Osteoblast (primary cell): Measurements from ENCODE around the gene KLHL17. TPM values are rescaled to one million over a fixed set of nuclear protein-coding genes. Genes with fewer than 3 reads are reported as not detected.

Experiments
- DNase-seq: peaks from one replicate; pipeline ENCODE4 v3.0.0; 2011; ENCODE audit warnings: low spot score, mixed read lengths; ENCODE audit not compliant: insufficient read length; ENCODE audit errors: missing footprints
- H2AFZ ChIP-seq: 2 replicates; pipeline ENCODE4 v1.6.0; 2011; ENCODE audit warnings: mild to moderate bottlenecking, low read length
- H3K27ac ChIP-seq: 2 replicates; pipeline ENCODE4 v1.5.1; 2011; ENCODE audit warnings: mild to moderate bottlenecking, low read depth, low read length, moderate library complexity
- H3K27me3 ChIP-seq: 2 replicates; pipeline ENCODE4 v1.6.0; 2012; ENCODE audit warnings: mild to moderate bottlenecking, control low read depth, inconsistent platforms, low read length, moderate library complexity; ENCODE audit not compliant: insufficient read depth
- H3K36me3 ChIP-seq: 2 replicates; pipeline ENCODE4 v1.5.1; 2011; ENCODE audit warnings: mild to moderate bottlenecking, low read length, control low read depth, moderate library complexity; ENCODE audit not compliant: insufficient read depth
- H3K4me1 ChIP-seq: 2 replicates; pipeline ENCODE4 v1.5.1; 2011; ENCODE audit warnings: mild to moderate bottlenecking, low read length, control low read depth, moderate library complexity; ENCODE audit not compliant: insufficient read depth
- H3K4me2 ChIP-seq: 2 replicates; pipeline ENCODE4 v1.6.0; 2011; ENCODE audit warnings: mild to moderate bottlenecking, low read length; ENCODE audit not compliant: insufficient read depth
- H3K4me3 ChIP-seq: fragments of 200-600 bp; sonication (generic); 3 replicates; pipeline ENCODE4 v1.5.1; 2012; ENCODE audit warnings: mild to moderate bottlenecking, low read length, inconsistent platforms; ENCODE audit not compliant: insufficient read depth
- H3K79me2 ChIP-seq: 2 replicates; pipeline ENCODE4 v1.6.0; 2012; ENCODE audit warnings: mild to moderate bottlenecking, low read length, control low read depth, inconsistent platforms; ENCODE audit not compliant: insufficient read depth
- H3K9me3 ChIP-seq: 2 replicates; pipeline ENCODE4 v1.5.1; 2011; ENCODE audit warnings: low read depth, low read length, control low read depth
- H4K20me1 ChIP-seq: 2 replicates; pipeline ENCODE4 v1.6.0; 2012; ENCODE audit warnings: mild to moderate bottlenecking, low read length, control low read depth; ENCODE audit not compliant: insufficient read depth
- total RNA-seq: library from RNA; depleted of rRNA; stranded (reverse); fragments of >200 nt; gene quantifications from 2 replicates; pipeline ENCODE4 v1.2.3, GENCODE V29; 2012
- TF ChIP-seq, protein P1 (sequence below): IDR thresholded peaks from 2 replicates; pipeline ENCODE4 v1.5.1; 2011; ENCODE audit warnings: mild to moderate bottlenecking, low read depth, low read length, moderate library complexity; ENCODE audit errors: extremely low read depth

The KLHL17 gene
- total RNA-seq, 1 donor, result 5.4 TPM

DNA sequence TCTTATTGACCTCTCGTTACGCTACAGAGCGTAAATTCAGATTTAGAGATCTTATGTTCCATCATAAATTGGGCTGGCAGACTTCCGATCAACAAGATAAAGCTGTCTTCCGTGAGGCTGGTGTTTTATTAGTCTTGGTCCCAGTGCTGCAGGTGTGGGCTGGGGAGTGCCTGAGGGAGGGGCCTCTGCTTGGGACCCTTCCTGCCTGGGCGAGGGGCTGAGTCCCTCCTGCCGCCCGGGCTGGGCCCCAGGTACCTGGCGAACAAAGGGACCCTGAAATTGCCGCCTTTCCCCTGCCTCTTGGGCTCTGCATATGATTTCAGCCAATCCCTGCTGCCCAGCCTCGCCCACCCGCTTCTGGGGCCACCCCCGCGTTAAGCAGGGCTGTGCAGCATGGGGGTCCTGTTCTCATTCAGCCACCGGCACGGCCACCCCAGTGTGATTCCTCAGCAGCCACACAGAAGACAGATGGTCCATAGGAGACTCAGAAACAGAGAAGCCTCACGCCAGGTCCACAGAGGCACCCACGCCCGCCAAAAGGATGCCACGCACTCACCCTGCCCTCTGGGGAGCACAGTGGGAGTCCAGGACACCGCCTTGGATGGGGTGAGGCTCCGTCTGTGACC is 42.8 kb upstream of the KLHL17 start:
- H3K4me3 ChIP-seq, result no peak overlapping the region
- H3K79me2 ChIP-seq, result no peaks in the 10 kb centered on the region
- DNase-seq, result no peak
- H3K36me3 ChIP-seq, result no peaks in the 10 kb centered on the region
- H3K4me1 ChIP-seq, result peaks cover 16% of the 10 kb centered on the region
- H2AFZ ChIP-seq, result no peak overlapping the region
- no peak overlapping the region for H3K27ac ChIP-seq
- H3K27me3 ChIP-seq, result peaks cover 65% of the 10 kb centered on the region
- H3K4me2 ChIP-seq, result no peak overlapping the region
- H3K9me3 ChIP-seq, result no peaks in the 10 kb centered on the region
- TF ChIP-seq, protein P1, sequence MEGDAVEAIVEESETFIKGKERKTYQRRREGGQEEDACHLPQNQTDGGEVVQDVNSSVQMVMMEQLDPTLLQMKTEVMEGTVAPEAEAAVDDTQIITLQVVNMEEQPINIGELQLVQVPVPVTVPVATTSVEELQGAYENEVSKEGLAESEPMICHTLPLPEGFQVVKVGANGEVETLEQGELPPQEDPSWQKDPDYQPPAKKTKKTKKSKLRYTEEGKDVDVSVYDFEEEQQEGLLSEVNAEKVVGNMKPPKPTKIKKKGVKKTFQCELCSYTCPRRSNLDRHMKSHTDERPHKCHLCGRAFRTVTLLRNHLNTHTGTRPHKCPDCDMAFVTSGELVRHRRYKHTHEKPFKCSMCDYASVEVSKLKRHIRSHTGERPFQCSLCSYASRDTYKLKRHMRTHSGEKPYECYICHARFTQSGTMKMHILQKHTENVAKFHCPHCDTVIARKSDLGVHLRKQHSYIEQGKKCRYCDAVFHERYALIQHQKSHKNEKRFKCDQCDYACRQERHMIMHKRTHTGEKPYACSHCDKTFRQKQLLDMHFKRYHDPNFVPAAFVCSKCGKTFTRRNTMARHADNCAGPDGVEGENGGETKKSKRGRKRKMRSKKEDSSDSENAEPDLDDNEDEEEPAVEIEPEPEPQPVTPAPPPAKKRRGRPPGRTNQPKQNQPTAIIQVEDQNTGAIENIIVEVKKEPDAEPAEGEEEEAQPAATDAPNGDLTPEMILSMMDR, result no peak
- H4K20me1 ChIP-seq, result peaks cover 16% of the 10 kb centered on the region

DNA sequence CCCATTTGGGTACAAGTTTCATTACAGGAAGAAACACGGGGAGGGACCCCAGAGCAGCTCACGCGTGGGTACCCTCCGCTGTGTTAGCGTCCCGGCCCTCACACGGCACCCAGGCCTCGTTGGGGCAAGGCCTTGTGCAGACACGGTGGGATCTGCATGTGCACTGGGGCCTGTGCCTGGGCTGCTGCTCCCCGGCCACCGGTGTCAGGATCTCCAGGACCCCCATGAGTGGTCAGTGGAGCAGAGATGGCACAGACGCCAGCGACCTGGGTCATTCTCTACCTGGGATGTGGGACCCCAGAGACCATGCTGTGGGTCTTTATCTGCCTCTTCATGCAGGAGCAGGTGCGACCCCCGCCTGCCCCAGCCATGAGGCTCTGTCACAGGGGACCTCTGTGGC is 42.0 kb upstream of the KLHL17 start:
- Histone ChIP-seq H3K4me3 (no peak overlapping the region), H3K36me3 (no peaks in the 10 kb centered on the region), H3K4me2 (no peak overlapping the region), H3K79me2 (no peaks in the 10 kb centered on the region), H3K27me3 (peaks cover 63% of the 10 kb centered on the region), H4K20me1 (peaks cover 23% of the 10 kb centered on the region), H3K4me1 (peaks cover 16% of the 10 kb centered on the region), H3K27ac (no peak overlapping the region), H2AFZ (no peak overlapping the region), H3K9me3 (no peaks in the 10 kb centered on the region)
- TF ChIP-seq, protein P1, result no peak
- DNase-seq, result no peak

DNA sequence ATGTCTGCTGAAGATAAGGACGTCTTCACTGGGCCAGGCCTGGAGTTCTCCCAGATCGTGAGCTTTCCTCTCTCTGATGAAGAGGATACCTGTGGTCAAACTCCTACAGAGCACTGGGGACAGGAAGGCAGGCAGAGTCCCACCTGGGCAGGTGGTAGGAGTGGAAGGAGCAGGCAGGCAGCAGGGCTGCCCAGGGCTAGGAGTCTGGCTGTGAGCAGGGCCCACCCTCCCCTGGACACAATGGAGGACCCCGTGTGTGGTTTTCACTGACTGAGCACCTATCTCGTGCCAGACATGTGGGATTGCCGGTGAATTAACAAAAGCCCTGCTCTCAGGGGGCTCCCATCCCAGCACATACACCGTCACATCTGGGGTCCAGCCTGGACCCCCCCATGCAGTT is 41.5 kb upstream of the KLHL17 start:
- H3K4me2 ChIP-seq, result no peak overlapping the region
- no peaks in the 10 kb centered on the region for H3K79me2 ChIP-seq
- H2AFZ ChIP-seq, result no peak overlapping the region
- peaks cover 16% of the 10 kb centered on the region for H3K4me1 ChIP-seq
- TF ChIP-seq, protein P1, result no peak
- no peaks in the 10 kb centered on the region for H3K9me3 ChIP-seq
- peaks cover 59% of the 10 kb centered on the region for H3K27me3 ChIP-seq
- no peak overlapping the region for H3K27ac ChIP-seq
- H3K4me3 ChIP-seq, result no peak overlapping the region
- peaks cover 23% of the 10 kb centered on the region for H4K20me1 ChIP-seq
- no peaks in the 10 kb centered on the region for H3K36me3 ChIP-seq
- DNase-seq, result no peak

DNA sequence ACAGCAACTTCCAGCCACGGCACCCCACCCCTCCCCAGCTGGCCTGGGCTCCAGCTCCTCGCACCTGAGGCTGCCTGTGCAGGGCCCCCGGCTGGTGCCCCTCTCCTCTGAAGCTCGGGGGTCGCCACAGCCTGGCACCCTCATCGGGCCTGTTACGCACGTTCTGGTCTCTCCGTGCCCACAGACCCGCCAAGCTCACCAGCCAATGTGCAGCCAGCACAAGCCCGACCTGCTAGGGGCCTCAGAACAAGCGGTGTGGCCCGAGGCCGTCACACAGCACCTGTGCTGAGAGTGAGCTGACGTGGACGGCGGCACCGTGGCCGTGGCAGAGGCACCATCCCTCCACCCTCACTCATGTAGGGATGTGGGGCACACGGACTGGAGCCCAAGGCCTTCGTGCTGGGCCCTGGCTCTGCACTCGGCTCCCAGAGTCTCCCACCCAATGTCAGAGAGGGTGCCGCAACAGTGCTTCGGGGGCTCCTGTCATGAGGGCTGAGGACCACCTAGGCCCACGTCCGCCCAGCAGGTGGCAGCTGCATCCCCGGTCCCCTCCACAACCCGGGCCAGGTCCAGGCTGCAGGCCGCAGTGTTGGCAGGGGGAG is 41.0 kb upstream of the KLHL17 start:
- DNase-seq, result no peak
- TF ChIP-seq, protein P1, result no peak
- Histone ChIP-seq H4K20me1 (peaks cover 23% of the 10 kb centered on the region), H3K4me1 (peaks cover 16% of the 10 kb centered on the region), H3K9me3 (no peaks in the 10 kb centered on the region), H3K4me2 (no peak overlapping the region), H3K27me3 (peaks cover 57% of the 10 kb centered on the region), H3K4me3 (no peak overlapping the region), H3K36me3 (no peaks in the 10 kb centered on the region), H3K79me2 (no peaks in the 10 kb centered on the region), H2AFZ (no peak overlapping the region), H3K27ac (no peak overlapping the region)
